Ramos (cell line): ENCODE measurements around the gene NAT9.

Experiments
- in situ Hi-C: fragments of 300-500 bp; cut with MboI; formaldehyde crosslinking; loops from one replicate; pipeline ENCODE4 v1.14.3; 2022; ENCODE audit warnings: low sequenced_read_pairs; ENCODE audit not compliant: unreplicated experiment

The NAT9 gene

DNA sequence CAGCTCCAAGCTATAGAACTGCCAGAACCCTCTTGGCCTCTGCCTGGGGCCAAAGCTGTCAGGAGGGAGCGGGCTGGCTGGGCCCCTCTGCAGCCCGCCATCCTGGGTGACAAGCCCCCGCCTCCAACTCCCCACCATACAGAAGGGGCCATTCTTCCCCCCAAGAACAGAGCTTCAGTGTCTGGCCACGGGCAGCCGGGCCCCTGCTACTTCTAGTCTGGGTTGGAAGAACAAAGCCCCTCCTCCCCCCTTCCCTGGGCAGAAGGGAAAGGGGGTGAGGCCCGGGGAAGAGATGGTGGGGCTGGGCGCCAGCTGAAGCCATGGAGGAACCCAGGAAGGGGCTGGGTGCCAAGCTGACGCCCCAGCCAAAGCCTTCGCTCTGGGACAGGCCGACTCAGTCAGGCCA is 9.0 kb downstream of the NAT9 start:
- in situ Hi-C loops = no loop called here

DNA sequence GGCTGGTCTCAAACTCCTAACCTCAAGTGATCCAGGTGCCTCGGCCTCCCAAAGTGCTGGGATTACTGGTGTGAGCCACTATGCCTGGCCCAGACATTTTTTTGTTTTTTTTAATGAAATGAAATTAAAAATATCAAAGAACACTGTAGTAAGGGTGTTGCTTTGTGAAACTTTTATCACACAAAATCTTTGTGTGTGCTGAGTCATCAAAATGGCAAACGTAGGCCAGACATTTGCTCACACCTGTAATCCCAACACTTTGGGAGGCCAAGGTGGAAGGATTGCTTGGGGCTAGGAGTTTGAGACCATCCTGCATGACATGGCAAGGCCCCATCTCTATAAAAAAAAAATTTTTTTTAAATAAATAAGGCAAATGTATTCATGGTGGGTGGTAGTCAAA is 9.7 kb downstream of the NAT9 start:
- in situ Hi-C loops = no loop called here

DNA sequence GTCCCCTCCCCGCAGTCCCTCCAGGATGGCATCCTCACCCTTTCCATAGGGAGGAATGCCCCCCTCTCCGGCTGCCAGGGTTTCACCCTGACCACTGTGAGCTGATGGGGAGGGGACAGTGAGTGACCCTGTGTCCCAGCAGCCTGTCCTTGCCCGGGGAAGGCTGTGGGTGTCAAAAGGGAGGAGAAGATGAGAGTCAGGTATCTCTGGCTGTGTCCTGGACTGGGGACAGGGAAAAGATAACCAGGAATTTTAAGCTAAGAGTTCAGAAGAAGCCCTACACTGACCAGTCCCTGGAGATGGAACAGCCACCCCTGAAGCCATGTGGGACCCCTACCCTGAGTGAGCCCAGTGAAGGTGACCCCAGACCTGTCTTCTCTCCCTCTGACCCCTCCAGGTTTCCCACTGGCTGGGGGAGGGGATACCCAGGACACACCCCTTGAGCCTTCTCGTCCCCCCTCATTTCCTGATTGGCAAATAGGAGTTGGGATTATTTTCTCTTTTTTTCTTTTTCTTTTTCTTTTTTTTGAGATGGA is 11.3 kb downstream of the NAT9 start:
- in situ Hi-C loops = no loop called here

DNA sequence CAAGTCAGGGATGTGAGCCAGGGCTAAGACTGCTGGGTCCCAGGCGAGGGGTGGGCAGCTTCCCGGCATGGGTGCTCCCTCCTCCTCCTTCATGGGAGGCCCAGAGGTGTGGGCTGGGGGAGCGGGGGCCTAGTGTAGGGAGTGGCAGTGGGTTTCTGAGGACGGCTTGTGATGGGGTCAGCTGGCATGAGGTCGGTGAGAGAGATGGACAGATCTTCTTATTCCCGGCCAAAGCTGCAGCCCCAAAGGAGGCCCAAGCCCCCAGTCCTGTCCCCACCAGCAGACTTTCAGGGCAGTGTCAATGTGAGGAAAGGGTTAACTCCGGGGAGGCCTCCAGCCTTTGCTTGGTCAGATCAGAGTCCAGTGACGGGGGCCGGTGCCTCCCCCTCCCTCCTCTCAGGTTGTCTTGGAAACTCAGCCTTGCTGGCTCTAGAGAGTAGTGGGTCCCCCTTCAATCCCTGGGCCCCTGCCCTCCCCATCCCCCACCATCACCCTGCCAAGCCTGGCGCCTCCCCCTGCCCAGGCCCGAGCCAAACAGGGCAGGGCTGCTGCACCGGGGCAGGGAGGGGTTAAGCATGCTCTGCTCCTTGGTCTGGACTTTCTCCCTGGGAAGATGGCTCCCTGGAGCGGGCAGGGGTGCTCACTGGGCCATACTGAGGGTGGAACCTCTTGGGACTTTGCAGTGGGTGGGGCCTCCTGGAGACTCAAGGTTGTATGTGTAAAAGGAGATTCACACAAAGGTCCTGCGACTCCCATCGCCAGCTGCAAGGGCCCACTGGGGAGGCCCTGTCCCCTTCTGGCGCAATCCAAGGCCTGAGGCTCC is 12.4 kb downstream of the NAT9 start:
- in situ Hi-C loops = no loop called here

DNA sequence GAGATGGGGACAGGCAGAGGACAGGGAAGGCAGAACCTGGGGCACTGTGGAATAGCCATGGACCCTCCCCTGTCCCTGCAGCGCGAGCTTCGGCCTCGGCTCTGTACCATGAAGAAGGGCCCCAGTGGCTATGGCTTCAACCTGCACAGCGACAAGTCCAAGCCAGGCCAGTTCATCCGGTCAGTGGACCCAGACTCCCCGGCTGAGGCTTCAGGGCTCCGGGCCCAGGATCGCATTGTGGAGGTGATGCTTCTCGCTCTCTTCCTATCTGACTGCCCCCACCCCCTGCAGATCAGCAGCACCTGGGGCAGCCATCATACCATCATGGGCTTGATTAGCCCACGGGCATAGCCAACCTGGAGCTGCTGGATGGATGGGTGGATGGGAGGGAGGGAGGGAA is 14.2 kb downstream of the NAT9 start:
- in situ Hi-C loops = no loop called here

DNA sequence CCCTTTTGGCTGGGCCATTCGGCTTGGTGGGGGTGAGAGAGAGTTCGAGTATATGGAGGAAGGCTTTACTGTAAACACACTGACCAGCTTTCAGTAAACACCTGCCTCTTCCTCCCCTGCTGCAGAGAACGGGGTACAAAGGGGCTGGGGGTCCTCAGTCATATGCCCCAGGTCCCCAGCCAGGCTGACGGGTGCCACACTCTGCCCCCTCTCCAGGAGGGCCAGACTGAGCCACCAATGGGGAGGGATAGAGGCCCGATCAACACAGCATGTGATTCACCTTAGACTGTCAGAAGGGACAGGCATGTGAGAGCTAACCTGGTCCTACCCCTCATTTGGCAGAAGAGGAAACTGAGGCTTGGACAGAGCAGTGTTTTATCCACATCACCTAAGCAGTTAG is 14.7 kb downstream of the NAT9 start:
- in situ Hi-C loops = no loop called here

DNA sequence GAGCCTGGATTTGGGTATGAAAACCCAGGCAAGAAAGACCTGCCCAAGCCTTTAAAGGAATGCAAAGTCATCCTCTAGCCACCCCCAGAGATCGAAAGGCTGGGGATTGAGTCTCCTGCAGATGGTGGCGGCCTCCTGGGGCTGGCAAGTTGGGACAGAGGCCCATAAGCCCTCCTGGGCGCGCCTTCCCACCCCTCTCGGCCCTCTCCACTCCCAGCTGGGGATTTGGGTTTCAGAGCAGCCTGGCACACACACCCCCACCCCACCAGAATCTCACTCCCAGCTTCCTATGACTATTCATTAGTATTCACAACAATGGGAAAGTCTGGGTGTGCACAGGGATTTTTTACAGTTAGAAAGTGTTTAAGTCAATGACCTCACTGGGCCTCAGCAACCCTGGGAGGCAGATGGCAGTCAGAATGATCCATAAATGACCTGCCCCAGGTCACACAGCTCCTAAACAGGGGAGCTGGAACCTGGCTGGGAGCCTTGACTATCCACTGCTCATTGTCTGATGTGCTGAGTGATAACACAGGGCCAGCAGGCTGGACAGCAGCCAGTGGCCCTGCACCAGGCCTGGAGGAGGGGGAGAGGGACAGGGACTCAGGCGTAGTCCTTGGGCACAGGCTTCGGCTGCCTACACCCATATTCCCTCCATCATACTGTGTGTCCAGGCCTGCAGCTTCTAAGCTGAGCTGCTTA is 15.6 kb downstream of the NAT9 start:
- in situ Hi-C loops = no loop called here

DNA sequence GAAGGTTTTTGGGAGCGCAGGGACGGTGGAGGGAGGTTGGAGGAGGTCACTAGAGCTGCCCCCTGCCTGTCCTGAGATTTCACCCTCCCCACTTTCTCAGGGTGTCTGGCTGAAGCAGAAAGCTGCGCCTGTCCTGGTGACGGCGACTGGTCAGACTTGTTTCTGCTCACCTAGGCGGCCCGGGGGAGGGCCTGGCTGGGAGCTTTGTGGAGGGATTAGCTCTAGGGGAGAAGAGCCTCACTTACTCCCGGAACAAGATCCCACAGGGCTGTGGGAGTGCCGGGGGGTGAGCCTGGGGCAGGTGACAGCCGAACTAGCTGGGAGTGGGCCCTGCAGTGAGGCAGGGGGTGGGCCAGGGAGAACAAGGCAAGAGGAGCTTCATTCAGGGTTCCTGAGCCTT is 16.2 kb downstream of the NAT9 start:
- in situ Hi-C loops = no loop called here

DNA sequence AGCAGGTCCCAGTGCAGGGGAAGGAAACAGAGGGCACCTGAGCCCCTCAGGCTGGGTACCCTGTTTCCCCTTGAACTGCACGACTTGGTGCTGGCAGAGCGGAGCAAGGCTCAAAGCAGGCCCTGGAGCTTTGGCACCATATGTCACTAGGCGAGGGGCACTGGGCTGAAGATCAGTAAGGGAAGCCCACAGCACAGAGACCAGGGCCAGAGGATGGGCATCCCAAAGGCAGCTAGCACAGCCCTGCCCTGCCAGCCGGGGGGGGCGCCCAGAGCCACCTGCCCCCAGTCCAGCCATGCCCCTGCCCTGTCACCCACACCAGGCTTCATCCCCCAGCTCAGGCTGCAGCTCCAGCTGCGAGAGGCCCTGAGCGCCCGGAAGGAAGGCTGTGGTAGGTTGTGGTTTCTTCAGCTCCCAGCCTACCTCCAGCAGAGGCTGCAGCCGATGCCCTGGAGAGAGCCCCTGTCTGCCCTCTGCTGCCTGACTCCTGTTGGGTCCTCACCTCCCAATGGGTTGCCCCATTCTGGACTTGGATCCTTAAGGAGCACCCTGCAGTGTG is 16.8 kb downstream of the NAT9 start:
- in situ Hi-C loops = no loop called here

DNA sequence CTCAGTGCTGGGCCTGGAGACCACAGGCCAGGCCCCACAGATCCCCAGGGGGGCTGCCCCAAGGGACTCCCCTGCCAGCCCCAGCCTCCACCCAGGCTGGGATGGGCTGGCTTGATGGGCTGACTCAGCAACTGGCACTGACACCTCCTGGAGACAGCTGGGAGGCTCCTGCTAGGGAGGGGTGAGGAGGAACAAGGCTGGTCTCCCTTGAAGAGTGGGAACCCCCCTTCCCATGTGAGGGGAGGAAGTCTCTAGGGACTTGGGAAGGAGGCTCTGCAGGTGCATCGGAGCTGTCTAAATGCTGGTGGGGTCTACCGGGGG is 17.3 kb downstream of the NAT9 start:
- in situ Hi-C loops = no loop called here

DNA sequence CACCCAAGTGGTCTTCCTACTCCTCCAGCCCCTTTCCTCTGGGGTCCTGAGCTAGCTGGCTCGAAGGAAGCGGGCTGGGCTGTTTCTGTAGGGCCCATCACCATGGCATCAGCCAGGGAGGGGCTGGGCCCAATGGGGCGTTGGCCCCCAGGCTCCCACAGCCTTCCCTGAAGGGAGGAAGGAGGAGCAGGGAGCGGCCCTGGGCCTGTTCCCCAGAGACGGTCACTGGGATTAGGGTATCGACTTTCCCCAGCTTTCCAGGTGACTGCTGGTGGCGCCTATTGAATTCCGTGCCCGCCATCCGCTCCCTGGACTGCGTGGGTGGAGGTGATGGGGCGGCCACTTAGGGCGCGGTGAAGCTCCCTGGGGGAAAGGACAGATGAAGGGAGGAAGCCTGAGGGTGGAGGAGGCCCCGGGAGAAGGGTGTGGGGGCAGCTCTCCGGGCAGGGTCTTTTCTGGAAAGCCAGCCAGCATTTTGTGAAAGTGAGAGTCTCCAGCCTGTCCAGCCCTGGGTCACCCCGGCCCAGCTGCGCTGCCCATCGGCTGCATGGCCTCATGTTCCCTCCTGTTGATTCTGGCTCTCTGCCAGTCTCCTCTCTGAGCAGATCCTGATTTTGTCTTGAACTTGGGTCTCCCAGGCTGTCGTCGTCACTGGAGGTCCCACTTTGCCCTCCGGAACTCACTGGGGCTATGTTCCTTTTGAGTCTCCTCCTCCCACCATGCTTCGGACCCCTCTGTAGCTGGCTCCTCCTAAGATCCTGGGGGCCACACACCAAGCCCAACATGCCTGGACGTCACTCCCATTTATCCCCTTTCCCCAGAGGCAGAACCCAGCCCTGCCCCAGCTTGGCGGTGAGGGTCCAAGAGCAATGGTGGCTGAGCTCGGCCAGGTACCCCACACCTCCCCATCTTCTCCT is 18.0 kb downstream of the NAT9 start:
- in situ Hi-C loops = no loop called here

DNA sequence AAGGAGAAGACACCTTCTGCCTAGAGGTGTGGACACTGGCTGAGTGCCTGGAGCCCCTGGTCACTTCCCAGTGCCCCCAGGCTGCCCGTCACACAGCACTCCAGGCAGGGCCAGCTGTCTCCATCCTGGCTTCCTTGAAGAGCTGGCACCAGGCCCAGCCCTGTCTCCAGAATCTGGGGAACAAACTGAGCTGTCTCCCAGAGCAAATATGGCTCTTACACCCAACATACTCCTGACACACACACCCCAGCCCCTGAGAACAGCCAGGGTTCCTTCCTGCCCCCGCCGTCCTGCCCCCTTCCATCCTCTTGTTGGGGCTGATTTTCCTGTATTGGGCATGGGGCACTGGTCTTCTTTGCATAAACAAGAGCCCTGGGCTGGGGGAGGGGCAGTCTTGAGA is 18.6 kb downstream of the NAT9 start:
- in situ Hi-C loops = no loop called here

DNA sequence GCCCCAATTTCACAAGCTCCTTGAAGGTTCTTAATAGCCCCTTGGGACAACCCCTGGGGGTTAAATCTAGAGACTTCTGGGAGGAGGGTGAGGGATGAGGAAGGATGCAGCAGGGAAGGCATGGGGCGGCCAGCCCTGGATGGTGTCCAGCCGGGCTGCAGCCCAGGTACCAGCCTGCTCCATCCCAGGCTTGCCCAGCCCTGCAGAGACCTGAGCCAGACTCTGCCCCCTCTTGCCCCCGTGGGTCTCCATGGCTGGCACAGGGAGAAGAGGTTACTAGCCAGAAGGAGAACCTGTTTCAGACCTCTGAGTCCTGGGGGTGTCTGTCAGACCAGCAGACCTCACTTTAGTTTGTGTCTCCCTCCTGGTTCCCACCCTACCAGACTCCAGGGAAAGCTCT is 19.3 kb downstream of the NAT9 start:
- in situ Hi-C loops = no loop called here

DNA sequence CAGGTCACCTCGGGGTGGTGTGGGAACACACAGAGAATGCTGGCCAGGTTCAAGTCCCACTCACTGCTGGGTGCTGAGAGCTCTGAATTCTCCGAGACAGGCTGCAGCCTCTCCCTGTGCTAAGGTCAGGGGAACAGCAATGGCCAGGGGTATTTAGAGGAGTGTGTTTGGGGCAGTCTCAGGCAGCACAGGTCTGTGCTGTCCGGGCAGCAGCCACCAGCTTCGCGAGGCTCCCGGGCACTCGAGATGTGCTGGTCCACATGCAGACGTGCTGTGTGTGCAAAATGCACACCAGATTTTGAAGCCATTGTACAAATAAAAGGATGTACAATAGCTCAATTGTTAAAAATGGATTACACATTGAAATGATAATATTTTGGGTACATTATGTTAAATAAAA is 20.6 kb downstream of the NAT9 start:
- in situ Hi-C loops = no loop called here

DNA sequence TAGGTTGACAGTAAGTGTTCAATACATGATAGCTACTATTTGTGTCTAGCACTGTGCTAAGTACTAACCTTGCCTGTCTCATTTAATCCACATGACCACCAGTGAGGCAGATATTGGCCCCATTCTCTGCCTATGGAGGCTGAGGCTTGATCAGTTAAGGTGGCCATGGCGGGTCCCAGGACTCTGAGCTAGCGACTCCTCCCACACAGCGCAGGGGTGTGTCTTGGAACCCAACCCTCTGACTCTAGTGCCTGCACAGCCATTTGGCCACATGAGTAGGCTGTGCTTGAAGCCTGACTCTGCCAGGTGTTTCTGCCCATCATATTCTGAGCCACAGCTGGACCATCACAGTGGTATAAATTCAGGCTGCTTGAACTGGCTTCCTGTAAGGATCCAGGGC is 21.3 kb downstream of the NAT9 start:
- in situ Hi-C loops = no loop called here

DNA sequence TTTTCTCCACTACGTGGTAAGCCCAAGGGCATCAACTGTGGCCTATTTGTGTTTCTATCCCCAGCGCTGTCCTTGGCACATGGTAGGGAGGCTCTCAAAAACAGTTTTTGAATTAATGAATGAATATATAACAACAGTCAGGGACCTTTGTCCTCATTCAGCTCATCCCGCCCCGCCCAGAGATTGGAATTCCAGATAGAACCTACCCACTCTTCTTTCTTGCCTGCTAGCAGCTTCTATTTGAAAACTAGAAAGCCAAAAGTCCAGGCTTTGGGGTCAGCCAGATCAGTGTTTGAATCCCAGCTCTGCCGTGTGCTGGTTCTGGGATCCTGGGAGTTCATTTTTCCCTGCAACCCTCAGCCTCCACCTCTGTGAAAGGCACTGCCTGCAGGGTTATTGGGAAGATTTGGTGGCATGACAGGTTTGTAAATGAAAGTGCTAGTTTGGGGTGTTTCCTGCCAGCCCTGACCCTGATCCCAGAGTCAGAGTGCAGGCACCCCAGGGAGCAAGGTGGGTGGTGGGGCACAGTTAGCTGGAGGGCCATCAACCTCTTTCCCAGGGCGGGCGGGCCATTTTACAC is 23.2 kb downstream of the NAT9 start:
- in situ Hi-C loops = no loop called here

DNA sequence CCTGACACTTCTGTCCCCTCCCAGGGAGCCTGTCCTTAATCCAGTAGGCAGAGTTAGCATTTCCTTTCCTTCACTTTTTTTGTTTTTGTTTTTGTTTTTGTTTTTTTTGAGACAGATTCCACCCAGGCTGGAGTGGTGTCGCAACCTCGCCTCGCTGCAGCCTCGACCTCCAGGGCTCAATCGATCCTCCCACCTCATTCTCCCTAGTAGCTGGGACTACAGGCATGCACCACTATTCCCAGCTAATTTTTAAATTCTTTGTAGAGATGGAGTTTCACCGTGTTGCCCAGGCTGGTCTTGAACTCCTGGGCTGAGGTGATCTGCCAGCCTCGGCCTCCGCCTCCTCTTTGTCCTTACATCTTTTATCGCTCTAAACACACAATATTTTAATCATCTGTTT is 23.7 kb downstream of the NAT9 start:
- in situ Hi-C loops = no loop called here

DNA sequence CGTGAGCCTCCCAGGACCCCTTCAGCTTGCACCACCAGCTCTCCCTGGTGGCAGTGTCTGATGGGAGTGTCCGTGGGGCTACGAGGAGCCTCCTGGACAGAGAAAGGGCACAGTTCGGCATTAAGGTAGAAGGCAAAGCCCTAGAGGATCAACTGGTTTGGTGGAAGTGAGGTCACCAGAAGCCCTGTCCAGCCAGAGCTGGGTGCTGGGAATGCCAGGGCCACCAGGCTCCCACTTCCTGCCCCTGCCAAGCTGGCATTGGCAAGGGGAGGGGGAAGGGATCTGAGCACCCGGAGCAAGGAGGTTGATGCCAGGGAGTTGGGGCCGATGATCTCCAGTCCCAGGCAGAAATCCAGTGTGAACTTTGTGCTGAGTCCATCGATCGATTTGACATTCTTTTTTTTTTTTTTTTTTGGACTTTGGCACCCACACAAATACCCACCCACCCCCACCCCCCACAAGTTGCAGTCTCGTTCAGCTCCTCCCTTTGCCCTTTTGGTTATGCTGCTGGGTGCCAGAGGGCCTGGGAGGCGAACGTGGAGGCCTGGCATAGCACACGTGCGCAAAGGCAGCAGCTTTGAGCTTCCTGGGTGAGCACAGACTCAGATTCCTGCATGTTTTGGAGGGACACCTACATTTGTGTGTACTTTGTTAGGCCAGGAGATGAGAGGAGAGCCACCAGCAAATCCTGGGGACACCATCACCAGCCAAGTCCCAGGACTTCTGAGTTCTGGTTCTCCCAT is 25.6 kb downstream of the NAT9 start:
- in situ Hi-C loops = no loop called here

DNA sequence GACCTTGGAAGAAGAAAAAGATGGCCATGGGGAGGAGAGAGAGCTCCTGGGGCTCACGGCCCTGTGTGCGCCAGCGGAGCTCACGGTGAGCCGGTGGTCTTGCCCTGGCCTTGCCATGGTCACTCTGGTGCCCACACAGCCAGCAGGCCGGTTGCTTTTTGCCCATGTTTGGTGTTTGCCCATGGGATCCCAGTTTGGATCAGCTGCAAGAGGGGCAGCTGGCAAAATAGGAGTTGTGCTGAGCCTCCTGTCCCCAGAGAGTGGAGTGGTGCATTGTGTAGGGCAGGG is 26.2 kb downstream of the NAT9 start:
- in situ Hi-C loops = no loop called here
